Type B pancreatic cell (in vitro differentiated cells): ENCODE results near the gene EMILIN1. TPM values are rescaled to one million over a fixed set of nuclear protein-coding genes. Genes with fewer than 3 reads are reported as not detected.

Experiments
- DNase-seq: peaks from one replicate; pipeline ENCODE4 v3.0.0; 2021; ENCODE audit warnings: mixed read lengths; ENCODE audit not compliant: unreplicated experiment; ENCODE audit errors: extremely low spot score
- H3K27ac Mint-ChIP-seq: 2 replicates; pipeline ENCODE4 v1.8.0; 2021; ENCODE audit warnings: mild to moderate bottlenecking, mixed read lengths
- H3K27me3 Mint-ChIP-seq: 2 replicates; pipeline ENCODE4 v1.8.0; 2021; ENCODE audit warnings: mixed read lengths
- H3K36me3 Mint-ChIP-seq: 2 replicates; pipeline ENCODE4 v1.8.0; 2021; ENCODE audit warnings: mixed read lengths
- H3K4me1 Mint-ChIP-seq: one replicate; pipeline ENCODE4 v1.8.0; 2021; ENCODE audit warnings: mixed read lengths; ENCODE audit not compliant: unreplicated experiment
- H3K4me3 Mint-ChIP-seq: 2 replicates; pipeline ENCODE4 v1.8.0; 2021; ENCODE audit warnings: mild to moderate bottlenecking, mixed read lengths
- H3K9me3 Mint-ChIP-seq: 2 replicates; pipeline ENCODE4 v1.8.0; 2021; ENCODE audit warnings: mixed read lengths
- total RNA-seq: library from RNA; stranded (reverse); gene quantifications from 2 replicates; pipeline ENCODE4 v1.2.1, GENCODE V29; 2021; ENCODE audit warnings: low replicate concordance
- TF ChIP-seq, protein P1 (sequence below): fragments of 200-600 bp; sonication (generic); conservative IDR thresholded peaks from 2 replicates; pipeline ENCODE4 v1.5.0; 2021; ENCODE audit warnings: antibody characterized with exemption, mild to moderate bottlenecking

Gene EMILIN1
- total RNA-seq, 1 donor from 2014 or later: 60.7 TPM

DNA sequence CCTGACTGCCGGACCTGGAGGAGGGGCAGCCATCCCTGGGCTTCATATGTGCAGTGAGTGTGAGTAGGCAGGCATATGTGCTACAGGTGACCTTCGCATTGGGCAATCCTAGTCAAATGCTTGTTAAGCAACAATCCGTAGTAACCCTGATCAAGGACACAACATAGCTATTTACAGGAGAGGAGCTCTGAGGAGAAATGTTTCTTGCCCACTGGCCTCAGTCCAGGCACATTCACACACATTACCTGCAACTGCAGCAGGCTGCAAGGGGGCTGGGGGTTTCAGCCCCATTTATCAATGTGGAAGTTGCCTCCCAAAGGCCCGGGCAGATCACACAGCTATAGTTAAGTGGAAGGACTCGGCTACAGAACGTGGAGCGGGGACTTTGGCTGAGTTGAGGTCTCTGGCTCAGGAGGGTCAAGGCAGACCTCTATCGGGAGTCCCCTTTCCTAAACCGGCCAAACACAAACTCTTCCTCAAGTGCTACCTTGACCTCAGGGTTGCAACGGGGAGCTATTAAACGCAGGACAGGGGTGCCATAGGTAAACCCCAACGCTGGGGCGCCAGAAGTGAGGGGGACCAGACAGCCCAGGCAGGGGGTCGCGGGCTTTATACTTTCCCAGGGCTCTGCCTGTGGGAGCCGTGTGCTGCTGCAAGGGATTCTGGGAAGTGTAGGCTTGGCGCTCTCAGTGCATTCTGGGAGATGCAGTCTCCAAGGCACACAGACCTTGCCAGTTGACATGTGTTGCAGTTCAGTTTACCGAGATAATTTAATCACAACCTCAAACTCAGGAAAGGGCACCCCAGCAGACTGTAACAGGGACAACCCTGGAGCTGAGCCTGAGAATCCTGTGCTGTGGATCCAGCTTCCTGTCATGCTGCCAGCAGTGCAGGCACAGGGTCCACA, 17.6 kb downstream of the EMILIN1 start:
- peak overlapping the region; percentile 29 for H3K27ac Mint-ChIP-seq
- no peak for DNase-seq
- H3K4me3 Mint-ChIP-seq: peak overlapping the region; percentile 83
- no peaks in the 10 kb centered on the region for H3K27me3 Mint-ChIP-seq
- peaks cover 17% of the 10 kb centered on the region for H3K4me1 Mint-ChIP-seq
- H3K9me3 Mint-ChIP-seq: no peaks in the 10 kb centered on the region
- TF ChIP-seq, protein P1, sequence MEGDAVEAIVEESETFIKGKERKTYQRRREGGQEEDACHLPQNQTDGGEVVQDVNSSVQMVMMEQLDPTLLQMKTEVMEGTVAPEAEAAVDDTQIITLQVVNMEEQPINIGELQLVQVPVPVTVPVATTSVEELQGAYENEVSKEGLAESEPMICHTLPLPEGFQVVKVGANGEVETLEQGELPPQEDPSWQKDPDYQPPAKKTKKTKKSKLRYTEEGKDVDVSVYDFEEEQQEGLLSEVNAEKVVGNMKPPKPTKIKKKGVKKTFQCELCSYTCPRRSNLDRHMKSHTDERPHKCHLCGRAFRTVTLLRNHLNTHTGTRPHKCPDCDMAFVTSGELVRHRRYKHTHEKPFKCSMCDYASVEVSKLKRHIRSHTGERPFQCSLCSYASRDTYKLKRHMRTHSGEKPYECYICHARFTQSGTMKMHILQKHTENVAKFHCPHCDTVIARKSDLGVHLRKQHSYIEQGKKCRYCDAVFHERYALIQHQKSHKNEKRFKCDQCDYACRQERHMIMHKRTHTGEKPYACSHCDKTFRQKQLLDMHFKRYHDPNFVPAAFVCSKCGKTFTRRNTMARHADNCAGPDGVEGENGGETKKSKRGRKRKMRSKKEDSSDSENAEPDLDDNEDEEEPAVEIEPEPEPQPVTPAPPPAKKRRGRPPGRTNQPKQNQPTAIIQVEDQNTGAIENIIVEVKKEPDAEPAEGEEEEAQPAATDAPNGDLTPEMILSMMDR: no peak
- H3K36me3 Mint-ChIP-seq: no peaks in the 10 kb centered on the region

DNA sequence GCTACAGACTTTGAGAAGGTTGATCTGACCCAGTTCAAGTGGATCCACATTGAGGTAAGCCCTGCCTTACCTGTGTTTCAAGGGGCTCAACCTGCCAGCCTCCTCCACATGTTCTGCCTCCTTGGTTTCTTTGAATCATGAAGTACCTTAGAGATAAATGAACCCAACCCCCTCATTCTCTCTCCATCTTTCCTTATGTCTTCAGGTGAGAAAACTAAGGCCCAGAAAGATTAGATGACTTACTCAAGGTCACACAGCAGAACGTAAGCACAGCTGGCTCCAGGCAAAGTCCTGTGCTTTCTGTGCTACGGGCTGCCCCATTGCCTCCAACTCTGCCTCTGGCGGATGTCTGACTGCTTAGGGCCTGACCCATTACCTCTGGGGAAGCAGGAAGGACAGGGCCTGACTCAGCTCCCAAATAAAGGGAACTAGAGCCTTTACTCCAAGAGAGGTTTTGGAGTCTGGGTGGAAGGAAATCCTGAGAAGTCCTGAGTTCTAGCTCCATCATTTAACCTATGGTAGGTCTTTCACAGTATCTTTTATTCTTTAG, 18.4 kb downstream of the EMILIN1 start:
- H3K27me3 Mint-ChIP-seq: peaks cover under 1% of the 10 kb centered on the region
- H3K36me3 Mint-ChIP-seq: no peaks in the 10 kb centered on the region
- no peak for DNase-seq
- no peak overlapping the region for H3K4me3 Mint-ChIP-seq
- no peak overlapping the region for H3K27ac Mint-ChIP-seq
- peaks cover 14% of the 10 kb centered on the region for H3K4me1 Mint-ChIP-seq
- TF ChIP-seq, protein P1: no peak
- no peaks in the 10 kb centered on the region for H3K9me3 Mint-ChIP-seq

DNA sequence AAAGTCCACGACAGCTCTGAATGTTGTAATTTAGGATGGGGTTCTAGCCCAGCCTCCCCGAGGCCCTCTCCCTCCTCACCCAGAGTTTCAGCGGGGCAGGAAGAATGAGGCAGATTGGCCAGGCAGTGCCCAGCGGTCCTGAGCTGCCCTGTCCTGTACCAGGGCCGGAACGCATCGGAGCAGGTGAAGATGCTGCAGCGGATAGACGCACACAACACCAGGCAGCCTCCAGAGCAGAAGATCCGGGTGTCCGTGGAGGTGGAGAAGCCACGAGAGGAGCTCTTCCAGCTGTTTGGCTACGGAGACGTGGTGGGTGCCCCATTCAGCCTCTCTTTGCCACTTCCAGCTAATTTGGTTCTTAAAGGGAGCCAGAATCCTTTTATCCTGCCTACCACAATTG, 18.9 kb downstream of the EMILIN1 start:
- H3K27me3 Mint-ChIP-seq: peaks cover 3% of the 10 kb centered on the region
- no peak for DNase-seq
- H3K9me3 Mint-ChIP-seq: no peaks in the 10 kb centered on the region
- H3K36me3 Mint-ChIP-seq: no peaks in the 10 kb centered on the region
- peaks cover 13% of the 10 kb centered on the region for H3K4me1 Mint-ChIP-seq
- no peak overlapping the region for H3K4me3 Mint-ChIP-seq
- TF ChIP-seq, protein P1: no peak
- H3K27ac Mint-ChIP-seq: no peak overlapping the region

DNA sequence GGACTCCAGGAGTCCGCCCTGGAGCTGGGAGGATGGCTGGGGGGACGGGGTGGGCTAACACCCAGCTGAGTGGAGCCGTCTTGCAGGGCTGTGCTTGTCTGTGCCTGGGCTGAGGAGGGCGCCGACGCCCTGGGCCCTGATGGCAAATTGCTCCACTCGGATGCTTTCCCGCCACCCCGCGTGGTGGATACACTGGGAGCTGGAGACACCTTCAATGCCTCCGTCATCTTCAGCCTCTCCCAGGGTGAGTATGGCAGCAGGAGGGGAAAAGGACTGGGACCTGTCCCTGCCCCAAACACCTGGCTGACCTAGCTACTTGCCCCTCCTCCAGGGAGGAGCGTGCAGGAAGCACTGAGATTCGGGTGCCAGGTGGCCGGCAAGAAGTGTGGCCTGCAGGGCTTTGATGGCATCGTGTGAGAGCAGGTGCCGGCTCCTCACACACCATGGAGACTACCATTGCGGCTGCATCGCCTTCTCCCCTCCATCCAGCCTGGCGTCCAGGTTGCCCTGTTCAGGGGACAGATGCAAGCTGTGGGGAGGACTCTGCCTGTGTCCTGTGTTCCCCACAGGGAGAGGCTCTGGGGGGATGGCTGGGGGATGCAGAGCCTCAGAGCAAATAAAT, 21.0 kb downstream of the EMILIN1 start:
- TF ChIP-seq, protein P1: no peak
- Mint-ChIP-seq H3K4me1 (peaks cover 13% of the 10 kb centered on the region), H3K9me3 (no peaks in the 10 kb centered on the region), H3K36me3 (no peaks in the 10 kb centered on the region), H3K27ac (no peak overlapping the region), H3K4me3 (no peak overlapping the region), H3K27me3 (peaks cover 8% of the 10 kb centered on the region)
- DNase-seq: no peak

DNA sequence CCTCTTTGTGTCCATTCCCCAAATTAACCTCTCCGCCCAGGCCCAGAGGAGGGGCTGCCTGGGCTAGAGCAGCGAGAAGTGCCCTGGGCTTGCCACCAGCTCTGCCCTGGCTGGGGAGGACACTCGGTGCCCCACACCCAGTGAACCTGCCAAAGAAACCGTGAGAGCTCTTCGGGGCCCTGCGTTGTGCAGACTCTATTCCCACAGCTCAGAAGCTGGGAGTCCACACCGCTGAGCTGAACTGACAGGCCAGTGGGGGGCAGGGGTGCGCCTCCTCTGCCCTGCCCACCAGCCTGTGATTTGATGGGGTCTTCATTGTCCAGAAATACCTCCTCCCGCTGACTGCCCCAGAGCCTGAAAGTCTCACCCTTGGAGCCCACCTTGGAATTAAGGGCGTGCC, 21.6 kb downstream of the EMILIN1 start:
- TF ChIP-seq, protein P1: no peak
- Mint-ChIP-seq H3K36me3 (no peaks in the 10 kb centered on the region), H3K4me1 (peaks cover 13% of the 10 kb centered on the region), H3K27me3 (peaks cover 9% of the 10 kb centered on the region), H3K4me3 (no peak overlapping the region), H3K27ac (no peak overlapping the region), H3K9me3 (no peaks in the 10 kb centered on the region)
- no peak for DNase-seq
